Fibroblast of lung (primary cell): Measurements from ENCODE around the gene TIGD1.

Experiments used
- CTCF ChIP-seq, 2 donors: IDR thresholded peaks in 1 of 2; conservative IDR thresholded peaks in 1 of 2; 1 replicate in 1 of 2; 2 replicates in 1 of 2; pipeline ENCODE4 v1.5.1; 2011 to 2012; ENCODE audit warnings: low read length in 2 of 2, control low read depth in 1 of 2, inconsistent platforms in 1 of 2, low read depth in 1 of 2, mild to moderate bottlenecking in 1 of 2
- EZH2 ChIP-seq: IDR thresholded peaks from 2 replicates; pipeline ENCODE4 v1.5.1; 2012; ENCODE audit warnings: low read length, control low read depth, mild to moderate bottlenecking; ENCODE audit errors: missing control alignments

- no peak for TF ChIP-seq CTCF (conservative IDR thresholded peaks at IDR 0.05 in 1 of 2, IDR thresholded peaks at IDR 0.05 in 1 of 2; ENCODE audit: low read depth in 1 of 2, low read length in 2 of 2)
- no peak for TF ChIP-seq EZH2
Observed at GRCh38 chr2:232527905-232528470, 22.4 kb downstream of the TIGD1 start.
